Ovary (tissue), 9 donors: ENCODE measurements around the gene MAPRE3. TPM values are rescaled to one million over a fixed set of nuclear protein-coding genes. Genes with fewer than 3 reads are reported as not detected.

Experiments
- DNase-seq, 5 donors: peaks; one replicate each; pipeline ENCODE4 v3.0.0-alpha.2; 2019 to 2020
- H3K27ac ChIP-seq, 2 donors: fragments of 200-600 bp; one replicate each; pipeline versions ENCODE4 v1.5.1 to v1.8.0; 2019 to 2022
- H3K27me3 ChIP-seq: fragments of 200-600 bp; one replicate; pipeline ENCODE4 v1.8.0; 2022
- H3K36me3 ChIP-seq: fragments of 200-600 bp; sonication (generic); one replicate; pipeline ENCODE4 v1.5.1; 2019
- H3K4me1 ChIP-seq: one replicate; pipeline ENCODE4 v1.8.1; 2013; ENCODE audit warnings: mild to moderate bottlenecking, moderate library complexity; ENCODE audit not compliant: insufficient read depth
- H3K4me3 ChIP-seq: fragments of 200-600 bp; sonication (generic); one replicate; pipeline ENCODE4 v1.5.1; 2017
- H3K9me3 ChIP-seq, 2 donors: fragments of 200-600 bp in 1 of 2; sonication (generic) in 1 of 2; one replicate each; pipeline versions ENCODE4 v1.5.1 to v1.8.1; 2013 to 2019; ENCODE audit warnings: mild to moderate bottlenecking in 1 of 2, moderate library complexity in 1 of 2
- EP300 ChIP-seq: sonication (generic); formaldehyde crosslinking; IDR thresholded peaks from one replicate; pipeline ENCODE4 v1.6.1; 2017; ENCODE audit warnings: antibody characterized with exemption
- POLR2A ChIP-seq: fragments of 450-650 bp; IDR thresholded peaks from one replicate; pipeline ENCODE4 v1.6.1; 2017; ENCODE audit warnings: antibody characterized with exemption, mild to moderate bottlenecking, moderate library complexity
- WGBS, 3 donors: extraction: QIAGEN DNeasy Blood & Tissue Kit in 1 of 3; methylation state at CpG; one replicate each; pipeline versions ENCODE4 v1.1.5 to v1.1.7; 2013 to 2017; 5-methylcytosine and 5-hydroxymethylcytosine counted together
- intact Hi-C, 4 donors: fragments of 100-400 bp; cut with DNase I; formaldehyde crosslinking; loops; one replicate each; pipeline versions ENCODE4 v1.11.0 to v1.15.1; 2022 to 2023
- polyA plus RNA-seq, 2 donors: library from polyadenylated mRNA; stranded (reverse); fragments of 200-250 nt in 1 of 2; fragments of 350-450 nt in 1 of 2; fragmentation: Illumina TruSeq in 1 of 2; extraction: RNeasy Lipid Tissue Mini Kit (QIAGEN cat#74804) in 1 of 2; gene quantifications; one replicate each; pipeline ENCODE4 v1.2.3, GENCODE V29; 2013 to 2014
- total RNA-seq, 7 donors: library from RNA; depleted of rRNA in 2 of 7; stranded (reverse); fragments of >200 nt in 2 of 7; fragmentation: NEBNext Ultra II Directional in 3 of 7; extraction: Animal tissue kit (Norgen Biotek cat#: 25700) in 3 of 7; gene quantifications; one replicate each; pipeline versions ENCODE4 v1.1.0 to v1.2.4, GENCODE V29; 2016 to 2023
- TF ChIP-seq, protein P1 (sequence below), 3 donors: fragments of 450-650 bp in 2 of 3; fragments of 200-600 bp in 1 of 3; IDR thresholded peaks; one replicate each; pipeline versions ENCODE4 v1.5.1 to v1.8.0; 2016 to 2022; ENCODE audit warnings: antibody characterized with exemption in 3 of 3, mild to moderate bottlenecking in 1 of 3
- donor health status: DM: no; HTN: no; CAD: no; lungs with moderate emphysema.
- donor health status: DM: no; HTN: no; CAD: no.
- donor health status: Bipolar disorder and iron deficiency.
- donor health status: DM: yes; HTN: yes; CAD: no.
- donor health status: DM: no; HTN: no; CAD: no.
- donor health status: DM: yes; HTN: yes; CAD: no.

MAPRE3 gene
- total and polyA plus RNA-seq, 9 donors, result 23.8 to 51.8 (median 34.3) TPM

DNA sequence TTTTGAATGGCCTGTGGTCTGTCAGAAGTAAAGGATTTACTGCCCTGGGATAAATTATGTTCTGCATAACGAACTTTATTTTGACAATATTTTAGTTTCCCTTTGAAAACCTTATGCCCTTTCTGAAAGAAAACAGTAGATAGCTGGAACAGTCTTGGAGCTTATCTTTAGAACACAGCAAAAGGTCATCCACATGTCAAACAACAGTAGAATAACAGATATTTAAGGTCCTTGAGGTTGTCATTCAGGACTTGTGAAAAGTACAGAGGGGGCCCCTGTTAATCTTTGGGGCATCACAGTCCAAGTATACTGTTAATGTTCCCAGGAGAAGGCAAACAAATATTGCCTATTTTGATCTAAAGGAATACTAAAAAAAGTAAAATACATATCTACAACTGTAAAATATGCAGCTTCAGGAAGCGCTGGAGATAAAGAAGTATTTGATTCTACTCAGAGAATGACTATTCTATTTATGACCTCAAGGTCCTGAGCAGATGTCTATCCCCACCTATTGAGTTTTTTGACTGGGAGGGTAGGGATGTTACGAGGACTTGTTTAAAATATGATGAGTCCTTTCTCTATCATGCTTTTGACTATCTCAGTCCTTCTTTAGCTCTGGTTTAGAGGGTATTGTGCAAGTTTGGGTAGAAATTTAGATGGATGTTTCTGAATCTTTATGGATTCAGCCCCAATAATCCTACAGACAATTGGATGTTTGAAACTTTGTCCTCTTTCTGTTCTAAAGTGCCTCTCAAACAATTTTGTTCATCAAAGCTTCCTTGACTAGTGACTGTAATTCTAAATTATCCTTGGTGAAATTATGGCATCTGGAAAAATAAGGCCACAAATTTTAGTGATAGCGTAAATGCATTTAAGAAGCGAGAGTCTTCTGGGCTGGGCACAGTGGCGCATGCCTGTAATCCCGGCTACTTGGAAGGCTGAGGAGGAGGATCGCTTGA is 37.3 kb downstream of the MAPRE3 start:
- DNase-seq, result no peak
- TF ChIP-seq, protein P1, sequence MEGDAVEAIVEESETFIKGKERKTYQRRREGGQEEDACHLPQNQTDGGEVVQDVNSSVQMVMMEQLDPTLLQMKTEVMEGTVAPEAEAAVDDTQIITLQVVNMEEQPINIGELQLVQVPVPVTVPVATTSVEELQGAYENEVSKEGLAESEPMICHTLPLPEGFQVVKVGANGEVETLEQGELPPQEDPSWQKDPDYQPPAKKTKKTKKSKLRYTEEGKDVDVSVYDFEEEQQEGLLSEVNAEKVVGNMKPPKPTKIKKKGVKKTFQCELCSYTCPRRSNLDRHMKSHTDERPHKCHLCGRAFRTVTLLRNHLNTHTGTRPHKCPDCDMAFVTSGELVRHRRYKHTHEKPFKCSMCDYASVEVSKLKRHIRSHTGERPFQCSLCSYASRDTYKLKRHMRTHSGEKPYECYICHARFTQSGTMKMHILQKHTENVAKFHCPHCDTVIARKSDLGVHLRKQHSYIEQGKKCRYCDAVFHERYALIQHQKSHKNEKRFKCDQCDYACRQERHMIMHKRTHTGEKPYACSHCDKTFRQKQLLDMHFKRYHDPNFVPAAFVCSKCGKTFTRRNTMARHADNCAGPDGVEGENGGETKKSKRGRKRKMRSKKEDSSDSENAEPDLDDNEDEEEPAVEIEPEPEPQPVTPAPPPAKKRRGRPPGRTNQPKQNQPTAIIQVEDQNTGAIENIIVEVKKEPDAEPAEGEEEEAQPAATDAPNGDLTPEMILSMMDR (IDR thresholded peaks at IDR 0.05), result no peak
- TF ChIP-seq EP300, result no peak
- no peak for TF ChIP-seq POLR2A
- WGBS, 3 donors, result 62 to 77% (median 67%) methylated on average over 8 of the region's 8 CpGs
- Histone ChIP-seq H3K27ac (peak overlapping the region in 1 of 2 donors; percentile 15), H3K27me3 (no peaks in the 10 kb centered on the region), H3K4me3 (no peak overlapping the region), H3K36me3 (no peaks in the 10 kb centered on the region), H3K4me1 (peaks cover 14% of the 10 kb centered on the region), H3K9me3 (no peaks in the 10 kb centered on the region)
- intact Hi-C loops, result no loop called here

DNA sequence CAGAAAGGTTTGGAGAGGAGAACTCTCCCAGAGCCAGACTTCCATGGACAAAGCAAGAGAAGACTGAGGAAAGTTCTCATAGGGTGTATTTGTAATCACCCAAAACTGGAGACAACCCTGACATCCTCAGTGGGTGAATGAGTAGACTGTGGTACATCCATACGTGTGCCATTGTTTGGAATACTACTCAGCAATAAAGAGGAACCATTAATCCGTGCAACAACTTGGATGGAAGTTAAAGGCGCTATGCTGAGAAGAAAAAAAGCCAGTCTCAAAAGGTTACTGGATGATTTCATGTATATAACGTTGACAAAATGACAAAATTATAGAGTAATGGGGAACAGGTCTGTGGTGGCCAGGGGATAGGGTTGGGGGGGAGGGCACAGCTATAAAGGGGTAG is 38.2 kb downstream of the MAPRE3 start:
- WGBS, 3 donors, result 93 to 97% (median 95%) methylated on average over 4 of the region's 4 CpGs
- DNase-seq, result no peak
- Histone ChIP-seq H3K36me3 (no peaks in the 10 kb centered on the region), H3K27ac (peak overlapping the region in 1 of 2 donors; percentile 26), H3K9me3 (no peaks in the 10 kb centered on the region), H3K27me3 (no peaks in the 10 kb centered on the region), H3K4me3 (no peak overlapping the region), H3K4me1 (peaks cover 10% of the 10 kb centered on the region)
- TF ChIP-seq POLR2A, result no peak
- TF ChIP-seq, protein P1 (IDR thresholded peaks at IDR 0.05), result no peak
- TF ChIP-seq EP300, result no peak
- intact Hi-C loops, result no loop called here

DNA sequence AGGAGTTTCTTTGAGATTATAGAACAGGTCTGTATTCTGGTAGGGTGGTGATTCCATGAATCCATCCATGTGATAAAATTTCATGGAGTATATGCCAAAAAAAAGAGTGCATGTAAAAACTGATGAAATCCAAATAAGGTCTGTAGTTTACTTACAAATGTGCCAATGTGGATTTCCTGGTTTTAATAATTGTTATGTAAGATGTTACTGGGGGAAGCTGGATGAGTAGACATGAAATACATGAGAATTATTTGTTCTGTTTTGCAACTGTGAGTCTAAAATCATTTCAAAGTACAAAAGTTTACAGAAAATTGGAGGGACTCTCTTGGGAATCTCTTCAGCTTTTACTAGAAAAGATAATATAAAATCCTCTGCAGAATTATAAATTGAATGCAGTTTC is 38.6 kb downstream of the MAPRE3 start:
- Histone ChIP-seq H3K27me3 (no peaks in the 10 kb centered on the region), H3K36me3 (no peaks in the 10 kb centered on the region), H3K4me3 (no peak overlapping the region), H3K27ac (peak overlapping the region in 1 of 2 donors; percentile 26), H3K9me3 (no peaks in the 10 kb centered on the region), H3K4me1 (peaks cover 7% of the 10 kb centered on the region)
- TF ChIP-seq, protein P1 (IDR thresholded peaks at IDR 0.05), result no peak
- TF ChIP-seq POLR2A (no peak), EP300 (no peak)
- intact Hi-C loops, result no loop called here
- DNase-seq, result no peak

DNA sequence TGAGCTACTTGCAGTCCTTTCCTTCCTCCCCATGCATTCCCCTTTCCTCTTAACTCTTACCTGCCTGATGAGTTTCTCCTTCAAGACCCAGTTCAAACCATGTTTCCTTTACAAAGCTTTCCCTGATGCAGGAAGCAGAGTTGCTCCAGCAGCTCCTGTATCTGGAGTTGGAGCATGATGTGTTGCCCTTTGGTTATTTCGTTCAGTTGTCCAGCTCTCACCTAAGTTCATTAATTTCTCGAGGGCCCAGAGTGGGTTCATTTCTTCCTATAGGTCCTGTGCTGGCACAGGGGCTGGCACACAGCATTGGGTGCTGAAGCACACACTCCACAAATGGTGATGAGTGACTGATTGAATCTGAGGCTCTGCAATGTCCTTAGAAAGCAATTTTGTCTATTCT is 39.3 kb downstream of the MAPRE3 start:
- TF ChIP-seq, protein P1 (IDR thresholded peaks at IDR 0.05), result no peak
- TF ChIP-seq EP300 (no peak), POLR2A (no peak)
- no peak for DNase-seq
- Histone ChIP-seq H3K9me3 (no peaks in the 10 kb centered on the region), H3K4me3 (no peak overlapping the region), H3K27me3 (no peaks in the 10 kb centered on the region), H3K36me3 (no peaks in the 10 kb centered on the region), H3K4me1 (peaks cover 9% of the 10 kb centered on the region), H3K27ac (no peak overlapping the region)
- WGBS, 3 donors, result 46 to 61% (median 50%) methylated on average over 2 of the region's 2 CpGs
- intact Hi-C loops, result loop anchor here in 2 of 4 donors (5.0 to 10.0 kb wide), 2 partner anchors 32 to 165 kb away; partner anchors contain the start of gene DPYSL5 (in 2 of the 2)
